Cardiac fibroblast (primary cell): ENCODE measurements around the gene TIGD4.

Source experiments
- DNase-seq, 2 donors: peaks; one replicate each; pipeline versions ENCODE4 v3.0.0 to v3.0.0-alpha.2; 2010; ENCODE audit warnings: low read depth in 2 of 2
- H3K4me3 ChIP-seq, 2 donors: replicated peaks in 1 of 2; 1 replicate in 1 of 2; 2 replicates in 1 of 2; pipeline ENCODE4 v1.5.1; 2011; ENCODE audit warnings: low read depth in 2 of 2, low read length in 2 of 2, mild to moderate bottlenecking in 2 of 2, moderate library complexity in 1 of 2
- CTCF ChIP-seq: IDR thresholded peaks from one replicate; pipeline ENCODE4 v1.5.1; 2011; ENCODE audit warnings: low read depth, mild to moderate bottlenecking, low read length, inconsistent platforms

The TIGD4 gene

GRCh38 chr4:152785639-152786615 is 6.4 kb upstream of the TIGD4 start:
- no peak for DNase-seq
- no peak overlapping the region for H3K4me3 ChIP-seq
- TF ChIP-seq CTCF = no peak

GRCh38 chr4:152784490-152785350 is 5.2 kb upstream of the TIGD4 start:
- H3K4me3 ChIP-seq = no peak overlapping the region
- TF ChIP-seq CTCF = peak; percentile 31
- DNase-seq = peak; percentile 50 to 87

GRCh38 chr4:152780267-152780778 is 793 bp upstream of the TIGD4 start:
- TF ChIP-seq CTCF = no peak
- peak; percentile 36 to 51 for DNase-seq
- H3K4me3 ChIP-seq = peak overlapping the region; percentile 85 to 86

- DNase-seq = peak; percentile 28 to 29
- no peak for TF ChIP-seq CTCF
- peak overlapping the region; percentile 85 to 86 for H3K4me3 ChIP-seq
Measured at GRCh38 chr4:152778656-152779512, 646 bp downstream of the TIGD4 start.

GRCh38 chr4:152777488-152777887 is 2.0 kb downstream of the TIGD4 start:
- DNase-seq = no peak
- no peak for TF ChIP-seq CTCF
- no peak overlapping the region for H3K4me3 ChIP-seq

GRCh38 chr4:152776352-152776751 is 3.2 kb downstream of the TIGD4 start:
- no peak overlapping the region for H3K4me3 ChIP-seq
- peak; percentile 25 to 31 for DNase-seq
- no peak for TF ChIP-seq CTCF
